ENCODE measurements around the gene SMIM41. TPM values are rescaled to one million over a fixed set of nuclear protein-coding genes. Genes with fewer than 3 reads are reported as not detected.

SMIM41 gene
- polyA plus RNA-seq, 1 donor (not counting 4 experiments of a cell fraction or from before 2014, with no cell fraction given), result not detected

DNA sequence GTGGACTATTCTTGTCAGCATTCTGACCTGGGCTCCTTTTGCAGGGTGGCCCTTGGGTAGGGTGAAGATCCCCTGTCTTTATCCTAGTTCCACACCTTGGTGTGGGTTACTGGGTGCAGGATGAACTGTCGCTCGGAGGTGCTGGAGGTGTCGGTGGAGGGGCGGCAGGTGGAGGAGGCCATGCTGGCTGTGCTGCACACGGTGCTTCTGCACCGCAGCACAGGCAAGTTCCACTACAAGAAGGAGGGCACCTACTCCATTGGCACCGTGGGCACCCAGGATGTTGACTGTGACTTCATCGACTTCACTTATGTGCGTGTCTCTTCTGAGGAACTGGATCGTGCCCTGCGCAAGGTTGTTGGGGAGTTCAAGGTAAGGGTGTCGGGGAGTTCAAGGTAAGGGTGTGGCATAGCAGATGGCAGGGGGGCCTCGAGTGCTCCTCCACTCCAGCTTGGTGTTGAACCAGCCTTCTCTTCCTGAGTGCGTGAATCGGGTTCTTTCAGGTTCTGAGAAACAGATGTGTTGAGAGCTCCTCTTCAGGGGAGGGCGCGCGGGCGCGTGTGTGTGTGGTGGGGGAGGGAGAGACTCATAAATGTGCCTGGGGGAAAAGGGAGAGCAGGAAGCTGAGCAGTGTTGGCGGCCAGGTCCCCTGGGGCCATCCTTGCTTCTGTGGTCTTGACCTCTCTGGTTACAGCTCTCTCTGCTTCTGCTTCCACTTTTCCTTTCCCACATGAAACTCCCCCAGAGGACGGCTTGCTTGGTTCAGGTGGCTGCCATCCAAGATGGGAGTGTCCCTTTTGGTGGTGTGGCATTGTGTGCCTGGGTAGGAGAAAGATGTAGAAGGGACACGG is 5.7 kb upstream of the SMIM41 start:
- no peak overlapping the region for H3K4me3 ChIP-seq (ENCODE audit: control insufficient read depth in 2 of 3, extremely low read depth in 1 of 3, insufficient read depth in 2 of 3, low read depth in 1 of 3, low read length in 3 of 3)
- no peak overlapping the region for H3K4me2 ChIP-seq (ENCODE audit: control insufficient read depth, extremely low read depth, insufficient read depth, low read depth, low read length)
- H3K27me3 ChIP-seq (ENCODE audit: control insufficient read depth, extremely low read depth, insufficient read depth, low read length), result no peaks in the 10 kb centered on the region
- H3K9me1 ChIP-seq (ENCODE audit: control insufficient read depth, extremely low read depth, insufficient read depth, low read length), result no peaks in the 10 kb centered on the region
- H3K79me2 ChIP-seq (ENCODE audit: control insufficient read depth, insufficient read depth, low read length), result peaks cover 66% of the 10 kb centered on the region
- no peak for FAIRE-seq
- no peaks in the 10 kb centered on the region for H3K9me3 ChIP-seq (ENCODE audit: control insufficient read depth, low read depth, low read length)
- no peak overlapping the region for H2AFZ ChIP-seq (ENCODE audit: control insufficient read depth, low read length)
- no peak overlapping the region for H3K27ac ChIP-seq (ENCODE audit: control insufficient read depth, insufficient read depth, low read length)
- H4K20me1 ChIP-seq (ENCODE audit: control insufficient read depth, extremely low read depth, insufficient read depth, low read length), result peaks cover 7% of the 10 kb centered on the region
- peaks cover 21 to 39% of the 10 kb centered on the region in 2 experiments for H3K36me3 ChIP-seq (ENCODE audit: control insufficient read depth in 2 of 2, extremely low read depth in 1 of 2, insufficient read depth in 2 of 2, low read length in 2 of 2)
- no peak for DNase-seq (ENCODE audit: low read depth, low spot score)
- no peak overlapping the region for H3K9ac ChIP-seq (ENCODE audit: control insufficient read depth, extremely low read depth, insufficient read depth, low read length)
- TF ChIP-seq, protein P1, sequence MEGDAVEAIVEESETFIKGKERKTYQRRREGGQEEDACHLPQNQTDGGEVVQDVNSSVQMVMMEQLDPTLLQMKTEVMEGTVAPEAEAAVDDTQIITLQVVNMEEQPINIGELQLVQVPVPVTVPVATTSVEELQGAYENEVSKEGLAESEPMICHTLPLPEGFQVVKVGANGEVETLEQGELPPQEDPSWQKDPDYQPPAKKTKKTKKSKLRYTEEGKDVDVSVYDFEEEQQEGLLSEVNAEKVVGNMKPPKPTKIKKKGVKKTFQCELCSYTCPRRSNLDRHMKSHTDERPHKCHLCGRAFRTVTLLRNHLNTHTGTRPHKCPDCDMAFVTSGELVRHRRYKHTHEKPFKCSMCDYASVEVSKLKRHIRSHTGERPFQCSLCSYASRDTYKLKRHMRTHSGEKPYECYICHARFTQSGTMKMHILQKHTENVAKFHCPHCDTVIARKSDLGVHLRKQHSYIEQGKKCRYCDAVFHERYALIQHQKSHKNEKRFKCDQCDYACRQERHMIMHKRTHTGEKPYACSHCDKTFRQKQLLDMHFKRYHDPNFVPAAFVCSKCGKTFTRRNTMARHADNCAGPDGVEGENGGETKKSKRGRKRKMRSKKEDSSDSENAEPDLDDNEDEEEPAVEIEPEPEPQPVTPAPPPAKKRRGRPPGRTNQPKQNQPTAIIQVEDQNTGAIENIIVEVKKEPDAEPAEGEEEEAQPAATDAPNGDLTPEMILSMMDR (optimal IDR thresholded peaks at IDR 0.05 in 1 of 3, IDR thresholded peaks at IDR 0.05 in 1 of 3, conservative IDR thresholded peaks at IDR 0.05 in 1 of 3; ENCODE audit: extremely low read depth in 1 of 3, insufficient read depth in 2 of 3, low read length in 3 of 3), result no peak
- TF ChIP-seq EZH2 (IDR thresholded peaks at IDR 0.05; ENCODE audit: low read length), result no peak
- peaks cover 15% of the 10 kb centered on the region for H3K4me1 ChIP-seq (ENCODE audit: control insufficient read depth, extremely low read depth, insufficient read depth, low read length)
- dilution Hi-C loops (cut with MboI; ENCODE audit: extremely low pct_ligation_motif_present, low sequenced_read_pairs), result no loop called here

DNA sequence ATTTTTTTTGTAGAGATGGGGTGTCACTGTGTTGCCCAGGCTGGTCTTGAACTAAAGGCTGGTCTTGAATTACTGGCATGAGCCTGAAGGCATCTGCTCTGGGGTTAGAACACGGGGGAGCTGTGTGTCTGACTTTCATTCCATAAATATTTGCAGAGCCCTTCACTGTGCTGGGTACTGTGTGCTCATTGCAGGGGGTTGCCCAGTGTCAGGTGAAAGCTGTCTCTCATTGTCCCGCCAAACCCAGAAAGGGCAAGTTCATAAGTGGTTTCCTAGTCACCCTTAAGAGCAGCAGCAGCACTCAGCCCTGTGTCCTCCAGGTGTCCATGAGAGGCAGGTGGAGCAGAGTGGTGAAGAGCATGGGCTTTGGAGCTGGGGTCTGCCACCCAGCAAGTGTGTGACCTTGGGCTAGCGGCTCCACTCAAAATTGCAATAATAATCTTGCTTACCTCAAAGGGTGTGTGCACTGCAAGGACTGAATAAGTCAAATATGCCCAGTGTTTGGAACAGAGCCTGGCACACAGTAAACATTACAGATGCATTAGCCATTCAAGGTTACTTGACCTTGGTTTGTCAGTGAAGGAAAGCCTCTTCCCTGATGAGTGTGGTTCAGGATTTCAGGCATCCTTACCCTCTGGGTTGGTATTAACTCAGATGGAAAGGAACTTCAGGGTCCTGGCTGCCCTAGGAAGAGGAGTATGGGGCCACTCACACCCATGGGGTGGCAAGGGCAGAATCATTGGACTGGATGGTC is 4.4 kb upstream of the SMIM41 start:
- no peak overlapping the region for H3K4me2 ChIP-seq (ENCODE audit: control insufficient read depth, extremely low read depth, insufficient read depth, low read depth, low read length)
- FAIRE-seq (no peak), DNase-seq (ENCODE audit: low read depth, low spot score) (no peak)
- H2AFZ ChIP-seq (ENCODE audit: control insufficient read depth, low read length), result no peak overlapping the region
- no peak overlapping the region for H3K4me3 ChIP-seq (ENCODE audit: control insufficient read depth in 2 of 3, extremely low read depth in 1 of 3, insufficient read depth in 2 of 3, low read depth in 1 of 3, low read length in 3 of 3)
- no peak overlapping the region for H3K9ac ChIP-seq (ENCODE audit: control insufficient read depth, extremely low read depth, insufficient read depth, low read length)
- no peaks in the 10 kb centered on the region for H3K27me3 ChIP-seq (ENCODE audit: control insufficient read depth, extremely low read depth, insufficient read depth, low read length)
- no peak overlapping the region for H3K27ac ChIP-seq (ENCODE audit: control insufficient read depth, insufficient read depth, low read length)
- TF ChIP-seq, protein P1 (optimal IDR thresholded peaks at IDR 0.05 in 1 of 3, IDR thresholded peaks at IDR 0.05 in 1 of 3, conservative IDR thresholded peaks at IDR 0.05 in 1 of 3; ENCODE audit: extremely low read depth in 1 of 3, insufficient read depth in 2 of 3, low read length in 3 of 3), result no peak
- no peak for TF ChIP-seq EZH2 (IDR thresholded peaks at IDR 0.05; ENCODE audit: low read length)
- H3K9me1 ChIP-seq (ENCODE audit: control insufficient read depth, extremely low read depth, insufficient read depth, low read length), result no peaks in the 10 kb centered on the region
- H3K4me1 ChIP-seq (ENCODE audit: control insufficient read depth, extremely low read depth, insufficient read depth, low read length), result peaks cover 12% of the 10 kb centered on the region
- H4K20me1 ChIP-seq (ENCODE audit: control insufficient read depth, extremely low read depth, insufficient read depth, low read length), result peaks cover 7% of the 10 kb centered on the region
- H3K79me2 ChIP-seq (ENCODE audit: control insufficient read depth, insufficient read depth, low read length), result peaks cover 63% of the 10 kb centered on the region
- H3K9me3 ChIP-seq (ENCODE audit: control insufficient read depth, low read depth, low read length), result no peaks in the 10 kb centered on the region
- dilution Hi-C loops (cut with MboI; ENCODE audit: extremely low pct_ligation_motif_present, low sequenced_read_pairs), result no loop called here
- peaks cover 21 to 39% of the 10 kb centered on the region in 2 experiments for H3K36me3 ChIP-seq (ENCODE audit: control insufficient read depth in 2 of 2, extremely low read depth in 1 of 2, insufficient read depth in 2 of 2, low read length in 2 of 2)

Data from keratinocyte (primary cell).